Measurements from ENCODE around the gene MRPS27. TPM values are rescaled to one million over a fixed set of nuclear protein-coding genes. Genes with fewer than 3 reads are reported as not detected.

Gene MRPS27
- total RNA-seq, 4 donors from 2014 or later = 20.8 to 39.6 (median 24.7) TPM

GRCh38 chr5:72242796-72243475 is 77.1 kb downstream of the MRPS27 start:
- H3K27ac ChIP-seq = no peak overlapping the region
- no peak for DNase-seq
- no peaks in the 10 kb centered on the region for H3K9me3 ChIP-seq
- H3K27me3 ChIP-seq = no peaks in the 10 kb centered on the region
- H3K4me1 ChIP-seq = peaks cover 0 to 7% (median 0%) of the 10 kb centered on the region in 4 donors
- no peaks in the 10 kb centered on the region for H3K36me3 ChIP-seq
- TF ChIP-seq POLR2A (IDR thresholded peaks at IDR 0.05) (no peak), CTCF (IDR thresholded peaks at IDR 0.05) (no peak)
- H3K4me3 ChIP-seq = no peak overlapping the region

- H3K36me3 ChIP-seq = no peaks in the 10 kb centered on the region
- no peak for DNase-seq
- no peak overlapping the region for H3K4me3 ChIP-seq
- H3K4me1 ChIP-seq = no peaks in the 10 kb centered on the region
- no peaks in the 10 kb centered on the region for H3K9me3 ChIP-seq
- no peaks in the 10 kb centered on the region for H3K27me3 ChIP-seq
- H3K27ac ChIP-seq = no peak overlapping the region
- TF ChIP-seq CTCF (IDR thresholded peaks at IDR 0.05) (no peak), POLR2A (IDR thresholded peaks at IDR 0.05) (no peak)
These were observed 78.6 kb downstream of the MRPS27 start for GRCh38 chr5:72241346-72242003.

GRCh38 chr5:72238712-72239445 is 81.2 kb downstream of the MRPS27 start:
- no peak overlapping the region for H3K4me3 ChIP-seq
- H3K27ac ChIP-seq = no peak overlapping the region
- no peak for TF ChIP-seq CTCF (IDR thresholded peaks at IDR 0.05)
- no peak for TF ChIP-seq POLR2A (IDR thresholded peaks at IDR 0.05)
- no peaks in the 10 kb centered on the region for H3K36me3 ChIP-seq
- DNase-seq = no peak
- no peaks in the 10 kb centered on the region for H3K4me1 ChIP-seq
- H3K27me3 ChIP-seq = no peaks in the 10 kb centered on the region
- H3K9me3 ChIP-seq = no peaks in the 10 kb centered on the region

GRCh38 chr5:72237879-72238278 is 82.2 kb downstream of the MRPS27 start:
- TF ChIP-seq POLR2A (IDR thresholded peaks at IDR 0.05) (no peak), CTCF (IDR thresholded peaks at IDR 0.05) (no peak)
- H3K4me1 ChIP-seq = no peaks in the 10 kb centered on the region
- H3K36me3 ChIP-seq = no peaks in the 10 kb centered on the region
- no peaks in the 10 kb centered on the region for H3K9me3 ChIP-seq
- DNase-seq = no peak
- no peaks in the 10 kb centered on the region for H3K27me3 ChIP-seq
- H3K4me3 ChIP-seq = no peak overlapping the region
- no peak overlapping the region for H3K27ac ChIP-seq

GRCh38 chr5:72237415-72237814 is 82.6 kb downstream of the MRPS27 start:
- Histone ChIP-seq H3K4me1 (no peaks in the 10 kb centered on the region), H3K9me3 (no peaks in the 10 kb centered on the region), H3K36me3 (no peaks in the 10 kb centered on the region), H3K27ac (no peak overlapping the region), H3K27me3 (no peaks in the 10 kb centered on the region), H3K4me3 (no peak overlapping the region)
- DNase-seq = no peak
- TF ChIP-seq CTCF (IDR thresholded peaks at IDR 0.05) = no peak
- TF ChIP-seq POLR2A (IDR thresholded peaks at IDR 0.05) = no peak

Measured in Peyer's patch (tissue), 4 donors.